Ecto neural progenitor cell (in vitro differentiated cells): ENCODE results near the gene RAB17.

Experiments
- DNase-seq: peaks from one replicate; pipeline ENCODE4 v3.0.0-alpha.2; 2018; ENCODE audit warnings: low spot score

RAB17 gene

GRCh38 chr2:237577956-237578870, 12.3 kb downstream of the RAB17 start:
- no peak for DNase-seq

DNA sequence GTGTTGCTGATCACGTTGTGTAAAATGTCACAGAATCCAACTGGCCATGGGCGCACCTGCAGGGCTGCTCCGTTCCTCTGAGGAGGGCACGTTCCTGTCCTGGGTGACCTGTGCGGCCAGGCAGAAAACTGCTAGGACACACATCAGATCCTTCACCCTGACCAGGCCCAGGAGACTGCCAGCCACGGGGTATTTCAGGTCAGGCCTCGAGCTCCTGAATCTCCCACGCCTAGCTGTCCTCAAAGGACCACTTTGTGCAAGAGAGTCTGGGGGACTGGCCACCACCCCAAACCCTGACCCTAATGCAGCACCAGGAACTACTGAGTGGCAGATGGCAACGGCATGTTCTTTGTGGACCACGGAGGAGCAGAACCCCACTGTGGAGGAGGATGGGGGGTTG, 13.1 kb downstream of the RAB17 start:
- DNase-seq, result no peak

DNA sequence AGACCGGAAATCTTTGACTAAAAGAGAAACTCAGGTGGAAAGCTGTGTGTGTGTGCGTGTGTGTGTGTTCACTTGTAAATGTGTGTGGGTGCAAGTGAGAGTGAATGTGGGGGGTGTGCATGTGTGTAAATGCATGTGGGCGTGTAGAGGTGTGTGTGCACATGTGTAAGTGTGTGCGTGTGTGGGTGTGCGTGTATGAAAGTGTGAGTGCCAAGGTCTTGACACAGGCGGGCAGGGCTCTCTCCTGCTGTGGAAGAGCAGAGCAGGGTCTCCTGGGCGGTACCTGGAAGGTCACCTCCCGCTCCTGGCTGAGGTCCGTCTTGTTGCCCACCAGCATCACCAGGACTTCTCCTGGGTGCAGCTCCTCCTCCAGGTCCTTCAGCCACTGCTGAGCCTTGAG, 13.6 kb downstream of the RAB17 start:
- no peak for DNase-seq

- no peak for DNase-seq
Observed at GRCh38 chr2:237575869-237576862, 14.4 kb downstream of the RAB17 start.

- no peak for DNase-seq
Observed at GRCh38 chr2:237574894-237575868, 15.4 kb downstream of the RAB17 start.

DNA sequence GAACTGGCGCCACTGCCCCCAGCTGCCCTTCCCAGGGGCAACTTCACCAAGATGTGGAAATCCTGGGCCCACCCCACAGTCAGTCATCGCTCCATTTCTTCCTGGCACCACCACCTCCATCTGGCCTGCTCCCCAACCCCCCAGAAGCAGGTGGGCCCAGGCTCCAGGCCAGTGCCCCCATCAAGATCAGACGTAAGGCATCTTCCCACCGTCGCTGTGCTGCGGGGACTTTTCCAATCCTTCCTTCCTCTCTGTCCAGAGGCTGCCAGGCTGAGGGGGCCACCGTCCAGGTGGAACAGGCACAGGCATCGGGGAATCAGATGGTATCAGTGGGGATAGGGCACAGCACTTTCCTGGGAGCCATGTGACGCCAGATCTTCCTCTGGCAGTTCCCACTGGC, 16.1 kb downstream of the RAB17 start:
- DNase-seq, result no peak

GRCh38 chr2:237573721-237574415, 16.7 kb downstream of the RAB17 start:
- DNase-seq, result no peak

DNA sequence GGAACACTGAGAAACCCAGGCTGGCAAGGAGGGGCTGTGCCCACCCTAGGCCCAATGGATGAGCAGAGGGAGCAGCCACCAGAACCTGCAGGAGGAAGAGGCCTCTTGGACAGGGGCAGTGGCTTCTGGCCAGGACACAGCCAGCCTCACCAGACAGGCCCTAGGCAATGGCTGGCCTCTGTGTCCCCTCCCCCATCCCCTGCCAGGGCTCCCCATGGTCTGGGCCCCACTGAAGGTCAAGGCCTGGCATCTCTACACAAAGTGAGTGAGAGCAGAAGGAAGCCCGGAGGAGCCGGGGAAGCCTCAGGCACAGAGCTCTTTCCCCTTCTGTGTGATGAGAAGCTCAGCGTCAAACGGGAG, 17.8 kb downstream of the RAB17 start:
- DNase-seq, result no peak

GRCh38 chr2:237572021-237572741, 18.4 kb downstream of the RAB17 start:
- peak; percentile 93 for DNase-seq

DNA sequence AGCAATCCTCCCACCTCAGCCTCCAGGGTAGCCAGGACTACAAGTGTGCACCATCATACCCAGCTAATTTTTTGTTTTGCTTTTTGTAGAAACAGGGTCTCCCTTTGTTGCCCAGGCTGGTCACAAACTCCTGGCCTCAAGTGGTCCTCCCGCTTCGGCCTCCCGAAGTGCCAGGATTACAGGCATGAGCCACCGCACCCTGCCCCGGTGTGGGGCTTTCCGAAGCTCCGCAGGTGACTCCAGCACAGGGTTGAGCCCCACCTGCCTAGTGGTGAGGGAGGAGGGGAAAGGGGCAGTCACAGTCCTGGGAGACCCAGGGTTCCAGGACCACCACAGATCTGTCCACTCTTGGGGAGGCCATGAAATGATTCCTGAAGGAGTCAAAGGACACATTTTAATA, 19.0 kb downstream of the RAB17 start:
- no peak for DNase-seq

DNA sequence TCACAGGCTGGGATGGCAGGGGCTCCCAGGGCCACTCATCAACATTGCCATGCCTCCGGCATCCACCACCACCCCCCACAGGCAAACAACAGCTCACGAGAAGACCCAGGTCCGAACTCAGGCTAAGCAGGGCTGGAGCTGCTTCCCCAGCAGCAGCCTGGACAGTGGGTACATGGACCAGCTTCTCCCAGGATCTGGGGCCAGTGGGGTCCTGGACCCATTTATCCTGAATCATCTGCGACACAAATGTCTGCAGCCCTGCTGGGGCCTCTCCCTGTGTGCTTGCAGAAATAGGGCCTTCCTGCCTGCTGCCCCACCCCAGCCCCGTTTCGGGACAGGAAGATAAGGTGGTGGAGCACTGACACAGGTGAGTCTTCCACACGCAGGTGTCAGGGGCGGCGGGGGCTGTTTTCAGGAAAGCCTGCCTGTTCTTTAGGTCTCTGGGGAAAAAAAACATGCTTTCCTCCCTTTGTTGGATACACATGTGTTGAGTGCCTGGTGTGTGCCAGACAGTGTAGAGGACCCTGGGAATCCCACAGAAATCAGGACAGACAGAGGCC, 19.7 kb downstream of the RAB17 start:
- DNase-seq, result no peak

GRCh38 chr2:237569896-237570295, 20.6 kb downstream of the RAB17 start:
- no peak for DNase-seq

GRCh38 chr2:237569041-237569440, 21.5 kb downstream of the RAB17 start:
- no peak for DNase-seq

DNA sequence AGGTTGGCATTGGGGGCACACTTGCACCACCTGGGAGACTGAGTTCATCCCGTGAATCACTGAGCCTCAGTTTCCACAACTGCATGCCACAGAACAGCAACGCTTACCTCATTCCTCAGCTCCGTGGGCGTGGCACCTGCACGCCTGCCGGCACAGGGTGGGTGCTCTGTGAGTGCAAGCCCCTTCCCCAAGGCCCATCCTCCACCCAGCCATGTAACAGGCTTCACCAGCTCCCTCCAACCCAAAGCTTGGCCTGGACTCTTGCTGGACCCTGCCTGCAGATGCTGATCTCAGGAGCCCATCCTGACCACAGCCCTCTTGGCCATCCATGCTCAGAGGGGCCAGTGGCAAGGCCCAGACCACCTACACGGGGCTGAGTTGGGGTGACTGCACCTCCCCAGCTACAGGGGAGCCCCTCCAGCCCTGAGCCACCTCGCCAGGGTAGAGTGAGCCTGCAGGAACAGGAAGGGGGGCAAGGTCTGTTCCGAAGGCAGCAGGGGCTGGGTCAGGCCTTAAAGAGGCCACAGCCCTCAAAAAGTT, 22.3 kb downstream of the RAB17 start:
- DNase-seq, result no peak

DNA sequence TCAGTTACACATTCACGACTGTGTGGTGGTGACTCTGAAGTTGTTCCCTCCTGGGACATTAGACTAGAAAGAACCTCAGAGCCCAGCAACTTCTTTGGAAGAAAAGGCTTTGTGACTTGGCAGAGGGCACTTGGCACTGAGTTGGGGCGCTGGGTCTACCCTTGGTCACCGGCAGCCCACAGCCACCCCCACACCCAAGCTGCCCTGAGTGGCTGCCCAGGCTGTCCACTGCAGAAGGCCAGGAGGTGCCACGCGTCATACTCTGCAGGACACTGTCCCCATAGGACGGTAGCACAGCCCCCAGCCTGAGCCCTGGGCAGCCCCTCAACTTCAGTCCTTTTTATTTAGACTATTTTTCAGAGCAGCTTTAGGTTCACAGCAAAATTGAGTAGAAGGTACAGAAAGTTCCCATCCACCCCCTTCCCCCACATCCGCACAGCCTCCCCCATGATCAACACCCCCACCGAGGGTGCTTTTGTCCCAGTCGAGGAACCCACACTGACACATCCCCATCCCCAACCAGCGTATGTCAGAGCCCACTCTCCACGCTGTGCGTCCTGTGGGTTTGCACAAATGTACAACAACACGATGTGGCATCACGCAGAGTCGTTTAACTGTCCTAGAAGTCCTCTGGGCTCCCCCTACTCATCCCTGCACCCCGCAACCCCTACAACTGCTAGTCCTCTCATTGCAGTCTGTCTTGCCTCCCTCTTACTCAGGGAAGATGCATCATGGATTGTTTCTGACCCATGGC, 23.1 kb downstream of the RAB17 start:
- DNase-seq, result no peak

GRCh38 chr2:237566401-237567235, 23.9 kb downstream of the RAB17 start, which contains the start of gene PRLH:
TSS of gene PRLH (plus strand) at chr2:237566574. CDS start at chr2:237566574, 0 bp downstream.
- DNase-seq, result no peak

DNA sequence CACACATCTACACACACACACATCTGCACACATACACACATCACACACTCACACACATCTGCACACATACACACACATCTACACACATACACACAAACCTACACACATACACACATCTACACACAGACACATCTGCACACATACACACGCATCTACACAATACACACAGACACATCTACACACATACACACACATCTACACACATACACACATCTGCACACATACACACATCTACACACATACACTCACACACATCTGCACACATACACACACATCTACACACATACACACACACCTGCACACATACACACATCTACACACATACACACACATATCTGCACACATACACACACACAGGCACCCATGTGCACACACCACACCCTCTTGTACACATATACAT, 24.6 kb downstream of the RAB17 start:
- DNase-seq, result no peak
